ENCODE results near the gene DDX10. TPM values are rescaled to one million over a fixed set of nuclear protein-coding genes. Genes with fewer than 3 reads are reported as not detected.
A peak's percentile ranks its signal among the peaks of the same experiment; 100 is the strongest.

The DDX10 gene
- total RNA-seq, 1 donor from 2014 or later = 32.2 TPM

DNA sequence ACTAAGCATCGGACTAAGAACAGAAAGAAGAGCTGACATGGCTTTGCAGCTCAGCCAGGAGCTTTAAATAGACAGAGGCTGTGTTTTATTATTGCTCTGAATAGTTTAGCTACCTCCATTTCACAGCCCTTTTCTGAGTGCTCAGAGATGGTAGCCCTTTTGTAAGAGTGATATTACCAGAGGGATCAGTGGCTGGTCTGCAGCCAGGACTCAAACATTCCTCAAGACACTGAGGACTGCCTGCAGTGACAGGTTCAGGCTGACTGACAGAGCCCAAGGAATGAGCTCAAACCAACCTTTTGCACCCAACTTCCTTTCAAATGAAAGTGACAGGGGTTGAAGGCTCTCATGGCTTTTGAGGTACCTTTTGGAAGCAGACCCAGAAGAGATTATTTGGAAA is 189.0 kb downstream of the DDX10 start:
- TF ChIP-seq, protein P1, sequence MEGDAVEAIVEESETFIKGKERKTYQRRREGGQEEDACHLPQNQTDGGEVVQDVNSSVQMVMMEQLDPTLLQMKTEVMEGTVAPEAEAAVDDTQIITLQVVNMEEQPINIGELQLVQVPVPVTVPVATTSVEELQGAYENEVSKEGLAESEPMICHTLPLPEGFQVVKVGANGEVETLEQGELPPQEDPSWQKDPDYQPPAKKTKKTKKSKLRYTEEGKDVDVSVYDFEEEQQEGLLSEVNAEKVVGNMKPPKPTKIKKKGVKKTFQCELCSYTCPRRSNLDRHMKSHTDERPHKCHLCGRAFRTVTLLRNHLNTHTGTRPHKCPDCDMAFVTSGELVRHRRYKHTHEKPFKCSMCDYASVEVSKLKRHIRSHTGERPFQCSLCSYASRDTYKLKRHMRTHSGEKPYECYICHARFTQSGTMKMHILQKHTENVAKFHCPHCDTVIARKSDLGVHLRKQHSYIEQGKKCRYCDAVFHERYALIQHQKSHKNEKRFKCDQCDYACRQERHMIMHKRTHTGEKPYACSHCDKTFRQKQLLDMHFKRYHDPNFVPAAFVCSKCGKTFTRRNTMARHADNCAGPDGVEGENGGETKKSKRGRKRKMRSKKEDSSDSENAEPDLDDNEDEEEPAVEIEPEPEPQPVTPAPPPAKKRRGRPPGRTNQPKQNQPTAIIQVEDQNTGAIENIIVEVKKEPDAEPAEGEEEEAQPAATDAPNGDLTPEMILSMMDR (IDR thresholded peaks at IDR 0.05; ENCODE audit: insufficient read depth, low read depth, low read length) = no peak
- no peak for TF ChIP-seq EZH2 (IDR thresholded peaks at IDR 0.05; ENCODE audit: insufficient read depth, low read length)
- FAIRE-seq (no peak), DNase-seq (ENCODE audit: low read depth) (peak; percentile 17)
- Histone ChIP-seq H3K4me1 (ENCODE audit: insufficient read depth, low read length) (peaks cover 12% of the 10 kb centered on the region), H3K4me2 (ENCODE audit: low read length) (peak overlapping the region; percentile 66), H3K27me3 (ENCODE audit: insufficient read depth, low read length) (no peaks in the 10 kb centered on the region), H3K36me3 (ENCODE audit: insufficient read depth, low read length) (peaks cover 3% of the 10 kb centered on the region), H4K20me1 (ENCODE audit: insufficient read depth, low read length) (no peaks in the 10 kb centered on the region), H3K4me3 (ENCODE audit: insufficient read depth, low read depth, low read length) (no peak overlapping the region), H2AFZ (ENCODE audit: low read depth, low read length) (no peak overlapping the region), H3K9ac (ENCODE audit: low read length) (peak overlapping the region; percentile 20), H3K9me3 (ENCODE audit: insufficient read depth, low read depth, low read length) (no peaks in the 10 kb centered on the region), H3K79me2 (ENCODE audit: insufficient read depth, low read length) (no peaks in the 10 kb centered on the region), H3K27ac (ENCODE audit: low read depth, low read length) (no peak overlapping the region)
- no peak overlapping the region for H3K4me3 Mint-ChIP-seq (ENCODE audit: unreplicated experiment)
- H3K4me1 Mint-ChIP-seq (ENCODE audit: low read depth, unreplicated experiment) = peaks cover 13% of the 10 kb centered on the region
- no peaks in the 10 kb centered on the region for H3K36me3 Mint-ChIP-seq (ENCODE audit: low read depth, unreplicated experiment)
- H3K9me3 Mint-ChIP-seq (ENCODE audit: unreplicated experiment) = no peaks in the 10 kb centered on the region
- no peaks in the 10 kb centered on the region for H3K27me3 Mint-ChIP-seq (ENCODE audit: low read depth, unreplicated experiment)
- H3K27ac Mint-ChIP-seq (ENCODE audit: unreplicated experiment) = no peak overlapping the region

DNA sequence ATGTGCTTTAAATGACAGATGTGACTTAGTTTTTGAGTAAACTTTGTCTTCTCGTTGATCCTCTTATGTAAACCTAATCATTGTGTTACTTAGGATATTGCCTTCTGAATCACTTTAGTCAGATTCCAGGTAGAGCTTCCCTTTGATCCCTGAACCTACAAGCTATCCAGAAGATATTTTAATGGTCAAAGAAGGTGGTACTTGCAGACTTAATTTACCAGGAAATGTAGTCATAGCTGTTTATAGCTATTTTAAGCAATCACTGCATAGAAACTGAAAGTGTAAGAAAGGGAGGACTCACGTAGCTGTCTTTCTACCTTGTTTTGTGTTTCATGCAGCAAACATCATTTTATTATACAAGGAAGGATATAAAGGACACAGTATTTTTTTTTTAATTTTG is 189.5 kb downstream of the DDX10 start:
- H3K4me3 Mint-ChIP-seq (ENCODE audit: unreplicated experiment) = no peak overlapping the region
- H3K9me3 Mint-ChIP-seq (ENCODE audit: unreplicated experiment) = no peaks in the 10 kb centered on the region
- no peak for FAIRE-seq
- no peaks in the 10 kb centered on the region for H3K36me3 Mint-ChIP-seq (ENCODE audit: low read depth, unreplicated experiment)
- H3K79me2 ChIP-seq (ENCODE audit: insufficient read depth, low read length) = no peaks in the 10 kb centered on the region
- no peak overlapping the region for H3K27ac Mint-ChIP-seq (ENCODE audit: unreplicated experiment)
- no peaks in the 10 kb centered on the region for H3K27me3 ChIP-seq (ENCODE audit: insufficient read depth, low read length)
- H3K27ac ChIP-seq (ENCODE audit: low read depth, low read length) = no peak overlapping the region
- H3K4me2 ChIP-seq (ENCODE audit: low read length) = peak overlapping the region; percentile 66
- no peaks in the 10 kb centered on the region for H4K20me1 ChIP-seq (ENCODE audit: insufficient read depth, low read length)
- H3K4me1 ChIP-seq (ENCODE audit: insufficient read depth, low read length) = peaks cover 13% of the 10 kb centered on the region
- peak; percentile 14 for DNase-seq (ENCODE audit: low read depth)
- peak overlapping the region; percentile 20 for H3K9ac ChIP-seq (ENCODE audit: low read length)
- H3K9me3 ChIP-seq (ENCODE audit: insufficient read depth, low read depth, low read length) = no peaks in the 10 kb centered on the region
- no peaks in the 10 kb centered on the region for H3K27me3 Mint-ChIP-seq (ENCODE audit: low read depth, unreplicated experiment)
- H3K36me3 ChIP-seq (ENCODE audit: insufficient read depth, low read length) = peaks cover 3% of the 10 kb centered on the region
- H2AFZ ChIP-seq (ENCODE audit: low read depth, low read length) = no peak overlapping the region
- no peak for TF ChIP-seq EZH2 (IDR thresholded peaks at IDR 0.05; ENCODE audit: insufficient read depth, low read length)
- TF ChIP-seq, protein P1 (IDR thresholded peaks at IDR 0.05; ENCODE audit: insufficient read depth, low read depth, low read length) = no peak
- peaks cover 13% of the 10 kb centered on the region for H3K4me1 Mint-ChIP-seq (ENCODE audit: low read depth, unreplicated experiment)
- no peak overlapping the region for H3K4me3 ChIP-seq (ENCODE audit: insufficient read depth, low read depth, low read length)

DNA sequence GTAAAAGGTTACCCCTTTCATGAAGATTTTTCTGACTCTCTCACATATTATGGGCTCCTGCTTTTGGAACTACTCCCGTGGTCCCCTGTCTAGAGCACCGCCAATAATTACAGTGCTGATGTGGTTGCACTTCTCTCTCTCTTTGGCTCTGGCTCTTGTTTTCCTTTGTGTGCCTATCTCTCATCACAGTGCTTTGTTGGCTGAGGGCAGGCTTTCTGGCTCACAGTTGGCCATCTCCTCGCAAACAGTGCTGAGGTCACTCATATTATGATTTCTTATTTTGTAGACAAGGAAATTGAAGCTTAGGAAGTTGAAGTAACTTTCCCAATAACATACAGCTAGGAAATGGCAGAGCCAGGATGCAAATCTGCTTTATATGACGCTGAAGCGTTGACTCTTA is 192.5 kb downstream of the DDX10 start:
- H3K79me2 ChIP-seq (ENCODE audit: insufficient read depth, low read length) = no peaks in the 10 kb centered on the region
- no peaks in the 10 kb centered on the region for H3K27me3 Mint-ChIP-seq (ENCODE audit: low read depth, unreplicated experiment)
- H4K20me1 ChIP-seq (ENCODE audit: insufficient read depth, low read length) = no peaks in the 10 kb centered on the region
- TF ChIP-seq, protein P1 (IDR thresholded peaks at IDR 0.05; ENCODE audit: insufficient read depth, low read depth, low read length) = no peak
- TF ChIP-seq EZH2 (IDR thresholded peaks at IDR 0.05; ENCODE audit: insufficient read depth, low read length) = no peak
- H3K9me3 Mint-ChIP-seq (ENCODE audit: unreplicated experiment) = no peaks in the 10 kb centered on the region
- H2AFZ ChIP-seq (ENCODE audit: low read depth, low read length) = no peak overlapping the region
- H3K9me3 ChIP-seq (ENCODE audit: insufficient read depth, low read depth, low read length) = no peaks in the 10 kb centered on the region
- no peak overlapping the region for H3K4me2 ChIP-seq (ENCODE audit: low read length)
- H3K27ac Mint-ChIP-seq (ENCODE audit: unreplicated experiment) = no peak overlapping the region
- no peak overlapping the region for H3K4me3 Mint-ChIP-seq (ENCODE audit: unreplicated experiment)
- no peak overlapping the region for H3K9ac ChIP-seq (ENCODE audit: low read length)
- peaks cover 2% of the 10 kb centered on the region for H3K36me3 ChIP-seq (ENCODE audit: insufficient read depth, low read length)
- peaks cover 13% of the 10 kb centered on the region for H3K4me1 Mint-ChIP-seq (ENCODE audit: low read depth, unreplicated experiment)
- H3K27me3 ChIP-seq (ENCODE audit: insufficient read depth, low read length) = no peaks in the 10 kb centered on the region
- H3K27ac ChIP-seq (ENCODE audit: low read depth, low read length) = no peak overlapping the region
- H3K4me3 ChIP-seq (ENCODE audit: insufficient read depth, low read depth, low read length) = no peak overlapping the region
- peaks cover 17% of the 10 kb centered on the region for H3K4me1 ChIP-seq (ENCODE audit: insufficient read depth, low read length)
- no peaks in the 10 kb centered on the region for H3K36me3 Mint-ChIP-seq (ENCODE audit: low read depth, unreplicated experiment)
- FAIRE-seq (no peak), DNase-seq (ENCODE audit: low read depth) (no peak)
